Keratinocyte (primary cell): ENCODE measurements around the gene GRHL3.

Source experiments
- CTCF ChIP-seq, 3 experiments: IDR thresholded peaks in 1 of 3; conservative IDR thresholded peaks in 1 of 3; optimal IDR thresholded peaks in 1 of 3; 2 replicates in 2 of 3; 3 replicates in 1 of 3; pipeline versions ENCODE3 to v1.5.1; 2011; ENCODE audit warnings: low read length in 3 of 3, mild to moderate bottlenecking in 3 of 3, moderate library complexity in 2 of 3, control low read depth in 1 of 3, inconsistent platforms in 1 of 3; ENCODE audit not compliant: insufficient read depth in 2 of 3; ENCODE audit errors: extremely low read depth in 1 of 3
- EZH2 ChIP-seq: IDR thresholded peaks from one replicate; pipeline ENCODE4 v1.6.1; 2012; ENCODE audit warnings: inconsistent platforms, mild to moderate bottlenecking, low read length, moderate library complexity

- TF ChIP-seq CTCF (optimal IDR thresholded peaks at IDR 0.05 in 1 of 3, IDR thresholded peaks at IDR 0.05 in 1 of 3, conservative IDR thresholded peaks at IDR 0.05 in 1 of 3; ENCODE audit: extremely low read depth in 1 of 3, insufficient read depth in 2 of 3, low read length in 3 of 3) (no peak), EZH2 (no peak)
These were observed 54.6 kb downstream of the GRHL3 start for GRCh38 chr1:24373710-24374109.
